HG02623 (cell line): Measurements from ENCODE around the gene COMMD1.

ENCODE experiments used
- ATAC-seq: cut with Tn5 transposase; IDR thresholded peaks from one replicate; pipeline ENCODE4 v1.9.1; 2021; ENCODE audit warnings: moderate library complexity; ENCODE audit not compliant: unreplicated experiment

Gene COMMD1

GRCh38 chr2:62163834-62164233, 258.4 kb downstream of the COMMD1 start:
- no peak for ATAC-seq

GRCh38 chr2:62175728-62176127, 270.3 kb downstream of the COMMD1 start:
- ATAC-seq = no peak

GRCh38 chr2:62176801-62177200, 271.3 kb downstream of the COMMD1 start:
- ATAC-seq = no peak

DNA sequence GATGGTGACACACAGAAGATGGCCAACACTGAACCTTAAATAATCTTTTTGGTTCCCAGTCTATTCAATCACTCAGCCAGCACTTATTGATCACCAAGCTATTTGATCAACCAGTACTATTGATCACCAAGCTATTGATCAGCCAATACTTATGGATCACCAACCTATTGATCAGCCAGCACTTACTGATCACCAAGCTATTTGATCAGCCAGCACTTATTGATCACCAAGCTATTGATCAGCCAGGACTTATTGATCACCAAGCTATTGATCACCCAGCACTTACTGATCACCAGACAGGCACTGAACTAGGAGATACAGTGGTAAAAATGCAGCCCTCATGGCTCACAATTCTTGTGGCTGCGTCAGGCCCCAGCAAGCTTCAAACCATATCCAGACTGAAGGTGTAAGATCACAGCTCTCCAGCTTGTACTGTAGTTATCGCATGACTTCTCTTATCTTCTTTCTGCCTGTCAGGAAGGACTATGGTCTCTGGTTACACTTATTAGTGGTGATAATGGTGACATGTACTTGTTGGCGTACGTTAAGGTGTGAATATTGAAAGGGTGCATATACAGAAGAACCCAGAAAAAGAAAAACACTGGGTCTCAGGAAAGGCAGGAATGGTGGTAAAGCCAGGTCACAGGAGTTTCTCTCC, 272.0 kb downstream of the COMMD1 start:
- ATAC-seq = no peak

- ATAC-seq = no peak
Measured at GRCh38 chr2:62178741-62179271, 273.3 kb downstream of the COMMD1 start.

- ATAC-seq = no peak
Measured at GRCh38 chr2:62180975-62181374, 275.5 kb downstream of the COMMD1 start.

DNA sequence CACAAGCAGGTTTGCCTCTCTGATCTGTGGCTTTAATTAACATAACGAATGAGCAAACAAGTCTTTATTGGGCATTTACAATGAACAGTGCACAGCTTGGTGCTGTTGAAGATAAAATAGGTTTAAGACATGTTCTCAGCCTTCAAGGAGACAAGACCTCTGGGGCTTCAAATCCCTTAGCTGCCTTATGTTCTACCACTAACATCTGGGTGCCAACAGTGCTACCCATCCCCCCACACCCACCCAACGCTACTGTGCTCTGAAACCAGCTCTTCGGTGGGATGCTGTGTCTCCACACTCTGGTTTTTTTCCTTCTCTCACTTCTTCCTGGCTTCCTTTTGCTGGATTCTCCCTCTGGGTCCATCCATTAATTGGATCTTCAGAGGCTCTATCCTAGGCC, 276.4 kb downstream of the COMMD1 start:
- ATAC-seq = no peak

- ATAC-seq = no peak
Measured at GRCh38 chr2:62184512-62185230, 279.2 kb downstream of the COMMD1 start.
